ENCODE measurements around the gene SRPK3.
"Not testable (repeated sequence)": the region's sequence is repeated elsewhere in the genome, so short reads cannot be mapped to it uniquely, and the experiment has no call there.

The SRPK3 gene

GRCh38 chrX:153813161-153813560 is 32.3 kb downstream of the SRPK3 start:
- DNase-seq = no peak

- no peak for DNase-seq
These were observed 33.9 kb downstream of the SRPK3 start for GRCh38 chrX:153814591-153815315.

- DNase-seq = peak in 3 of 5 donors; percentile 16 to 45 (median 27)
These were observed 36.2 kb downstream of the SRPK3 start for GRCh38 chrX:153816831-153817690.

- DNase-seq = not testable (repeated sequence)
These were observed 37.2 kb downstream of the SRPK3 start for GRCh38 chrX:153818064-153818463.

GRCh38 chrX:153818571-153819383 is 37.9 kb downstream of the SRPK3 start:
- DNase-seq = peak; percentile 35 to 63 (median 48)

GRCh38 chrX:153819384-153820040 is 38.7 kb downstream of the SRPK3 start:
- no peak for DNase-seq

GRCh38 chrX:153820601-153821000 is 39.8 kb downstream of the SRPK3 start:
- no peak for DNase-seq

- DNase-seq = no peak
These were observed 40.2 kb downstream of the SRPK3 start for GRCh38 chrX:153821066-153821465.

GRCh38 chrX:153824348-153824747 is 43.5 kb downstream of the SRPK3 start:
- DNase-seq = no peak

GRCh38 chrX:153825042-153825441 is 44.2 kb downstream of the SRPK3 start:
- no peak for DNase-seq

- DNase-seq = no peak
These were observed 46.2 kb downstream of the SRPK3 start for GRCh38 chrX:153827016-153827415.

- DNase-seq = no peak
These were observed 47.1 kb downstream of the SRPK3 start for GRCh38 chrX:153827903-153828302.

- no peak for DNase-seq
These were observed 47.5 kb downstream of the SRPK3 start for GRCh38 chrX:153828308-153828707.

GRCh38 chrX:153828723-153829548 is 48.1 kb downstream of the SRPK3 start:
- no peak for DNase-seq

- no peak for DNase-seq
These were observed 48.6 kb downstream of the SRPK3 start for GRCh38 chrX:153829549-153829798.

- DNase-seq = no peak
These were observed 49.2 kb downstream of the SRPK3 start, which contains the start of gene PDZD4 for GRCh38 chrX:153829799-153830639. PDZD4 (minus strand) TSS chrX:153830544; CDS start chrX:153830298, 246 bp downstream.

- DNase-seq = no peak
These were observed 50.0 kb downstream of the SRPK3 start for GRCh38 chrX:153830640-153831428.

GRCh38 chrX:153831429-153832150 is 50.7 kb downstream of the SRPK3 start:
- no peak for DNase-seq

GRCh38 chrX:153832728-153833127 is 51.9 kb downstream of the SRPK3 start:
- no peak for DNase-seq

All from T-helper 1 cell (primary cell).